Frontal cortex (tissue), 1 donor: ENCODE results near the gene OR5B2. TPM values are rescaled to one million over a fixed set of nuclear protein-coding genes. Genes with fewer than 3 reads are reported as not detected.

Experiments
- total RNA-seq: library from RNA; depleted of rRNA; stranded (reverse); fragments of >200 nt; gene quantifications from one replicate; pipeline ENCODE4 v1.2.3, GENCODE V29; 2014

Gene OR5B2
- total RNA-seq, 1 donor from 2014 or later, result not detected

Other genes starting within 250 kb of the OR5B2 start
- gene OR9Q2, start 239.1 kb downstream of the OR5B2 start, total RNA-seq, result under 0.01 TPM
- gene OR1S2, start 224.0 kb downstream of the OR5B2 start, total RNA-seq, result not detected
- gene OR1S1, start 215.4 kb downstream of the OR5B2 start, total RNA-seq, result not detected
- gene OR10Q1, start 199.2 kb downstream of the OR5B2 start, total RNA-seq, result not detected
- gene OR10W1, start 159.9 kb downstream of the OR5B2 start, total RNA-seq, result not detected
- gene OR5B17, start 69.1 kb downstream of the OR5B2 start, total RNA-seq, result not detected
- gene OR5B3, start 21.2 kb downstream of the OR5B2 start, total RNA-seq, result not detected
- gene OR5B12, start 14.1 kb upstream of the OR5B2 start, total RNA-seq, result not detected
- not detected for gene OR5B21, start 80.0 kb upstream of the OR5B2 start, total RNA-seq
- 2.4 TPM for gene LPXN, start 147.7 kb upstream of the OR5B2 start, total RNA-seq
- gene ZFP91, start 150.9 kb upstream of the OR5B2 start, total RNA-seq, result 47.3 TPM
- gene CNTF, start 194.5 kb upstream of the OR5B2 start, total RNA-seq, result 1.2 TPM